ENCODE results near the gene LGALS3BP. TPM values are rescaled to one million over a fixed set of nuclear protein-coding genes. Genes with fewer than 3 reads are reported as not detected.

Gene LGALS3BP
- total and polyA plus RNA-seq, 4 donors: 183 to 479 (median 245) TPM

- TF ChIP-seq CTCF (IDR thresholded peaks at IDR 0.05; ENCODE audit: control extremely low read depth, extremely low read depth): no peak
- Histone ChIP-seq H3K4me1 (ENCODE audit: control insufficient read depth in 5 of 5, insufficient read depth in 5 of 5, low read length in 5 of 5) (peaks cover 0 to 41% (median 13%) of the 10 kb centered on the region in 5 donors), H3K27ac (ENCODE audit: low read depth in 1 of 2, low read length in 1 of 2) (no peak overlapping the region), H3K36me3 (ENCODE audit: control insufficient read depth in 4 of 4, insufficient read depth in 4 of 4, low read length in 4 of 4) (no peaks in the 10 kb centered on the region), H3K4me3 (no peak overlapping the region), H3K9me3 (ENCODE audit: control insufficient read depth in 4 of 4, insufficient read depth in 3 of 4, low read length in 3 of 4) (peaks cover 0 to 4% (median 0%) of the 10 kb centered on the region in 4 donors), H3K27me3 (ENCODE audit: control insufficient read depth in 3 of 3, insufficient read depth in 3 of 3, low read length in 2 of 3) (no peaks in the 10 kb centered on the region), H3K9ac (ENCODE audit: insufficient read depth in 1 of 2, low read length in 2 of 2) (no peak overlapping the region)
- 89 to 92% methylated on average over 11 of the region's 11 CpGs for whole genome bisulfite sequencing, 2 donors
- DNase-seq: no peak
- ATAC-seq (ENCODE audit: insufficient read depth, low FRiP score): no peak
Measured at GRCh38 chr17:78956254-78956653, 23.5 kb downstream of the LGALS3BP start.

DNA sequence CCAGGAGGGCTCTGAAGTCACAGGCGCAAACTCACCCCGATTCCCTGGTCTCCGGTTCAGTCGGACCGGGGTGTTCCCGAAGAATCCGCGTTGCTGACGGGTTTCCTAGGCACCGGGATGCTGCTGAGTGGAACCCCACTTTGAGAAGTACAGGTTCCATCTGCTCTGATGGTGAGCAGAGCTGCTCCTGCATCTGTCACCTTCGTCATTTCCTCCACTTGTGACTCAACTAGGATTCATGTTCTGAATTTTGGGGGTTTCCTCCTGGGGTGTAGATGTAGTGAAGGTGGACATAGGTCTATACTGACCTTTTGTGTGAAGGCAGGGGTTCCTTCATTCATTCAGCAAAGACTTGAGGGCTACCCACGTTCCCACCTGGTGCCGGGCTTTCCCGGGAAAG, 25.0 kb downstream of the LGALS3BP start:
- no peak for TF ChIP-seq CTCF (IDR thresholded peaks at IDR 0.05; ENCODE audit: control extremely low read depth, extremely low read depth)
- WGBS, 2 donors: 92 to 95% methylated on average over 14 of the region's 14 CpGs
- Histone ChIP-seq H3K27me3 (ENCODE audit: control insufficient read depth in 3 of 3, insufficient read depth in 3 of 3, low read length in 2 of 3) (no peaks in the 10 kb centered on the region), H3K36me3 (ENCODE audit: control insufficient read depth in 4 of 4, insufficient read depth in 4 of 4, low read length in 4 of 4) (peaks cover 0 to 4% (median 0%) of the 10 kb centered on the region in 4 donors), H3K4me3 (no peak overlapping the region), H3K27ac (ENCODE audit: low read depth in 1 of 2, low read length in 1 of 2) (no peak overlapping the region), H3K4me1 (ENCODE audit: control insufficient read depth in 5 of 5, insufficient read depth in 5 of 5, low read length in 5 of 5) (peaks cover 0 to 36% (median 13%) of the 10 kb centered on the region in 5 donors), H3K9me3 (ENCODE audit: control insufficient read depth in 4 of 4, insufficient read depth in 3 of 4, low read length in 3 of 4) (peaks cover 0 to 17% (median 7%) of the 10 kb centered on the region in 4 donors), H3K9ac (ENCODE audit: insufficient read depth in 1 of 2, low read length in 2 of 2) (no peak overlapping the region)
- ATAC-seq (ENCODE audit: insufficient read depth, low FRiP score): no peak
- DNase-seq: no peak

DNA sequence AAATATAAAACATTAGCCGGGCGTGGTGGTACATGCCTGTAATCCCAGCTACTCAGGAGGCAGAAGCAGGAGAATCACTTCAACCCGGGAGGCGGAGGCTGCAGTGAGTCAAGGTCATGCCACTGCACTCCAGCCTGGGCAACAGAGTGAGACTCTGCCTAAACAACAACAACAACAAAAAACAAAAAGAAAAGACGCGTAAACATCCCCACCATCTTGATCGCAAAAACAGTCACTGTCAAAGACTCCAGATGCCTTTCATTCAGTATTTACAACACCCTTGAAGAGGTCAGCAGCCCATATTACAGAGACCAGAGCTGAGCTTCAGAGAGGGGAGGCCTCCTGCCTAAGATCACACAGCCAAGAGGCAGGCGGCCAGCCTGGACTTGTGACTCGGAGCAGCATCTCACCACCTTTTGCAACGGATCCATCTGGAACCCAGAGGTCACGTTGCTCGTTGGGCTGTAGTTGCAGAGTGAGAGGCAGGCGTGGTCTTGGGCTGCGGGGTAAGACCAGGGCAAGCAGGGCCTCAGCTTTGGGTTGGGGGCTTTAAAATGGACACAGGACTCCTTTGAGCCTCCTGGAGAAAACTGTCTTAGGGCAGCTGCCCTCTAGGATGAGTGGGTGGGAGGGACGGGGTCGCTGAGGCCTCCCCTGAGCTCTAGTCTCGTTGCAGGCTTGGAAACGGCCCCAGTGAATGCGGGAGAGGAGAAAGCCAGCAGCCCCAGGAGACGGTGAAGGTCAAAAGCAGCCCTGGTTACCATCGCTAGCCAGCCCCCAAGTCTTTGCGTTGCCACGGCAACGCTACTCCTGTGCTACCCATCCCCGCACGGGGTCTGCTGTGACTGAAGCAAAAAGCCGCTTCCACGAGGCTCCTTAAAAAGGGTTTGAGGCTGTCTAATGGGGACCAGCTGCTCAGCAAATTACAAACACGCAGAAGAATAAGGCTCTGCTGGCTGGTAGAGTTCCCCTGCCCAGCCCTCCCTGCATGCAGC, 26.1 kb downstream of the LGALS3BP start:
- no peaks in the 10 kb centered on the region for H3K27me3 ChIP-seq (ENCODE audit: control insufficient read depth in 3 of 3, insufficient read depth in 3 of 3, low read length in 2 of 3)
- ATAC-seq (ENCODE audit: insufficient read depth, low FRiP score) (no peak), DNase-seq (peak; percentile 57 to 61 (median 58))
- peaks cover 0 to 17% (median 7%) of the 10 kb centered on the region in 4 donors for H3K9me3 ChIP-seq (ENCODE audit: control insufficient read depth in 4 of 4, insufficient read depth in 3 of 4, low read length in 3 of 4)
- peaks cover 0 to 36% (median 13%) of the 10 kb centered on the region in 5 donors for H3K4me1 ChIP-seq (ENCODE audit: control insufficient read depth in 5 of 5, insufficient read depth in 5 of 5, low read length in 5 of 5)
- TF ChIP-seq CTCF (IDR thresholded peaks at IDR 0.05; ENCODE audit: control extremely low read depth, extremely low read depth): no peak
- 81 to 85% methylated on average over 29 of the region's 29 CpGs for WGBS, 2 donors
- peaks cover 0 to 4% (median 0%) of the 10 kb centered on the region in 4 donors for H3K36me3 ChIP-seq (ENCODE audit: control insufficient read depth in 4 of 4, insufficient read depth in 4 of 4, low read length in 4 of 4)
- no peak overlapping the region for H3K27ac ChIP-seq (ENCODE audit: low read depth in 1 of 2, low read length in 1 of 2)
- H3K4me3 ChIP-seq: no peak overlapping the region
- H3K9ac ChIP-seq (ENCODE audit: insufficient read depth in 1 of 2, low read length in 2 of 2): no peak overlapping the region
